NCI-H345 (cell line): ENCODE measurements around the gene RAB41.
"Not testable (repeated sequence)": the region's sequence is repeated elsewhere in the genome, so short reads cannot be mapped to it uniquely, and the experiment has no call there.

Experiments used
- DNase-seq: peaks from one replicate; lab custom pipeline; 2025; lab: John Stamatoyannopoulos, UW

Gene RAB41

GRCh38 chrX:70289793-70290770, 8.1 kb downstream of the RAB41 start, which contains the start of the genes KIF4A and PDZD11:
TSS of gene KIF4A (plus strand) at chrX:70290104. CDS start at chrX:70290459, 355 bp downstream.
TSS of gene PDZD11 (minus strand) at chrX:70289927. CDS start at chrX:70289341, 586 bp downstream.
- DNase-seq: peak; percentile 84

GRCh38 chrX:70292788-70293187, 10.8 kb downstream of the RAB41 start:
- DNase-seq: no peak

GRCh38 chrX:70293621-70294020, 11.6 kb downstream of the RAB41 start:
- DNase-seq: no peak

DNA sequence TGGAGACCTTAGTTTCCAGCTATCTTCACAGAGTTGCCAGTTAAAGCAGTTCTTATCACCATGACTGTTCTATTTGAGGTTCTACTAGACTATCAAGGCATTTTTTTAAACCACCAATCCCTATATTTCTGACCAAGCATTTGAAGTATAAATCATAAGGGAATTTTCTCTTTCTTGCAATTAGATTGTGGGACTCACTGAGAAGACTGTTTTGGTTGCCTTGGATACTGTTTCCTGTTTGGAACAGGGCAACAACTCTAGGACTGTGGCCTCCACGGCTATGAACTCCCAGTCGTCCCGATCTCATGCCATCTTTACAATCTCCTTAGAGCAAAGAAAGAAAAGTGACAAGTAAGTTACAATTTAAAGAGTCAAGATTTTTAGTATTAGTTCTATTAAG, 19.7 kb downstream of the RAB41 start:
- DNase-seq: no peak

- DNase-seq: no peak
Observed at GRCh38 chrX:70313503-70313902, 31.5 kb downstream of the RAB41 start.

DNA sequence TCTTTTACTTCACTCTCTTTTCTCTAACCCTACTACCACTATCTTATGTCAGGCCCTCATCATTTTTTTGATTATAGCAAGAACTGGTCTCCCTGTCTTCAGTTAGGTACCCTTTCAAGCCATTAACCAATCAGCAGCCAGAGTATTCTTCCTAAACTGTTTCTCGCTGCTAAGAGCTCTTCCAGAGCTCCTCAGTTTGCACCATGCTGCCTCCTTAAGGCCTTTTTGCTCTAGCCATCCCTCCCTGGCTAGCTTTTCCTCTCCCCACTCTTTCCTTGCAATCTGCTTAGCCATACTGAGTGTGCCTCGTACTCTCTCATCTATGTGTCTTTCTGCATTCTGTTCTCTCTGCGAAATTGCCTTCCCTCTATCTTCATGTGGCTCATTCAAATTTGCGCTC, 40.8 kb downstream of the RAB41 start:
- no peak for DNase-seq

GRCh38 chrX:70323628-70324027, 41.7 kb downstream of the RAB41 start:
- not testable (repeated sequence) for DNase-seq

GRCh38 chrX:70324326-70324725, 42.4 kb downstream of the RAB41 start:
- no peak for DNase-seq

- DNase-seq: no peak
Observed at GRCh38 chrX:70331161-70331560, 49.2 kb downstream of the RAB41 start.

- no peak for DNase-seq
Observed at GRCh38 chrX:70332600-70332999, 50.6 kb downstream of the RAB41 start.
